Trophoblast cell (in vitro differentiated cells and primary cell): ENCODE measurements around the gene HCRTR1.

Experiments used
- DNase-seq, 2 donors: peaks; one replicate each; pipeline ENCODE4 v3.0.0-alpha.2; 2016
- H2AFZ ChIP-seq: 2 replicates; pipeline ENCODE4 v1.6.1; 2013; ENCODE audit warnings: low read length, moderate library complexity, mild to moderate bottlenecking; ENCODE audit not compliant: insufficient read depth, poor library complexity
- H2AK5ac ChIP-seq: 2 replicates; pipeline ENCODE4 v1.6.1; 2013; ENCODE audit warnings: mild to moderate bottlenecking, low read length
- H2BK120ac ChIP-seq: 2 replicates; pipeline ENCODE4 v1.6.1; 2013; ENCODE audit warnings: low read length, mild to moderate bottlenecking, moderate library complexity; ENCODE audit not compliant: insufficient read depth, poor library complexity
- H2BK12ac ChIP-seq: 2 replicates; pipeline ENCODE4 v1.6.1; 2013; ENCODE audit warnings: mild to moderate bottlenecking, low read length, moderate library complexity
- H2BK5ac ChIP-seq: 2 replicates; pipeline ENCODE4 v1.6.1; 2013; ENCODE audit warnings: low read length, low read depth, moderate library complexity, mild to moderate bottlenecking; ENCODE audit not compliant: poor library complexity
- H3K14ac ChIP-seq: 2 replicates; pipeline ENCODE4 v1.6.1; 2013; ENCODE audit warnings: mild to moderate bottlenecking, low read length
- H3K18ac ChIP-seq: 2 replicates; pipeline ENCODE4 v1.6.1; 2013; ENCODE audit warnings: mild to moderate bottlenecking, low read length
- H3K23ac ChIP-seq: 2 replicates; pipeline ENCODE4 v1.6.1; 2013; ENCODE audit warnings: low read length
- H3K27ac ChIP-seq: 2 replicates; pipeline ENCODE4 v1.5.1; 2013; ENCODE audit warnings: low read depth, mild to moderate bottlenecking, inconsistent platforms, low read length, moderate library complexity
- H3K27me3 ChIP-seq: 2 replicates; pipeline ENCODE4 v1.6.1; 2013; ENCODE audit warnings: inconsistent platforms, mild to moderate bottlenecking, low read length, moderate library complexity; ENCODE audit not compliant: insufficient read depth
- H3K36me3 ChIP-seq, 2 experiments: 1 replicate in 1 of 2; 2 replicates in 1 of 2; pipeline ENCODE4 v1.6.1; 2013; ENCODE audit warnings: low read length in 2 of 2, mild to moderate bottlenecking in 2 of 2, moderate library complexity in 1 of 2; ENCODE audit not compliant: insufficient read depth in 2 of 2, control insufficient read depth in 1 of 2
- H3K4ac ChIP-seq: 2 replicates; pipeline ENCODE4 v1.6.1; 2013; ENCODE audit warnings: low read depth, mild to moderate bottlenecking, low read length, moderate library complexity
- H3K4me1 ChIP-seq, 2 experiments: 1 replicate in 1 of 2; 2 replicates in 1 of 2; pipeline ENCODE4 v1.6.1; 2013; ENCODE audit warnings: low read length in 2 of 2, mild to moderate bottlenecking in 2 of 2, moderate library complexity in 1 of 2; ENCODE audit not compliant: insufficient read depth in 2 of 2, control insufficient read depth in 1 of 2
- H3K4me2 ChIP-seq: 2 replicates; pipeline ENCODE4 v1.6.1; 2013; ENCODE audit warnings: inconsistent platforms, mild to moderate bottlenecking, low read length, moderate library complexity
- H3K4me3 ChIP-seq: 2 replicates; pipeline ENCODE4 v1.5.1; 2013; ENCODE audit warnings: mild to moderate bottlenecking, low read depth, low read length, inconsistent platforms
- H3K79me1 ChIP-seq: one replicate; pipeline ENCODE4 v1.6.1; 2013; ENCODE audit warnings: low read length
- H3K79me2 ChIP-seq: 2 replicates; pipeline ENCODE4 v1.6.1; 2013; ENCODE audit warnings: low read length, mild to moderate bottlenecking; ENCODE audit not compliant: control insufficient read depth, insufficient read depth, poor library complexity
- H3K9ac ChIP-seq: 2 replicates; pipeline ENCODE4 v1.6.1; 2013; ENCODE audit warnings: mild to moderate bottlenecking, low read length
- H3K9me3 ChIP-seq: 2 replicates; pipeline ENCODE4 v1.6.1; 2013; ENCODE audit warnings: low read depth, mild to moderate bottlenecking, control low read depth, inconsistent platforms, low read length; ENCODE audit not compliant: insufficient read depth
- H4K12ac ChIP-seq: 2 replicates; pipeline ENCODE4 v1.6.1; 2013; ENCODE audit warnings: low read depth, mild to moderate bottlenecking, low read length, moderate library complexity
- H4K8ac ChIP-seq: 2 replicates; pipeline ENCODE4 v1.6.1; 2013; ENCODE audit warnings: low read depth, mild to moderate bottlenecking, low read length, moderate library complexity
- H4K91ac ChIP-seq: one replicate; pipeline ENCODE4 v1.6.1; 2013; ENCODE audit warnings: low read depth, mild to moderate bottlenecking, low read length, moderate library complexity
- WGBS: extraction: QIAGEN DNeasy Blood & Tissue Kit; methylation state at CpG from one replicate; pipeline ENCODE4 v1.1.7; 2013; ENCODE audit warnings: missing lambda C conversion rate; ENCODE audit not compliant: insufficient read length, insufficient coverage; ENCODE audit errors: extremely low coverage; 5-methylcytosine and 5-hydroxymethylcytosine counted together

The HCRTR1 gene

DNA sequence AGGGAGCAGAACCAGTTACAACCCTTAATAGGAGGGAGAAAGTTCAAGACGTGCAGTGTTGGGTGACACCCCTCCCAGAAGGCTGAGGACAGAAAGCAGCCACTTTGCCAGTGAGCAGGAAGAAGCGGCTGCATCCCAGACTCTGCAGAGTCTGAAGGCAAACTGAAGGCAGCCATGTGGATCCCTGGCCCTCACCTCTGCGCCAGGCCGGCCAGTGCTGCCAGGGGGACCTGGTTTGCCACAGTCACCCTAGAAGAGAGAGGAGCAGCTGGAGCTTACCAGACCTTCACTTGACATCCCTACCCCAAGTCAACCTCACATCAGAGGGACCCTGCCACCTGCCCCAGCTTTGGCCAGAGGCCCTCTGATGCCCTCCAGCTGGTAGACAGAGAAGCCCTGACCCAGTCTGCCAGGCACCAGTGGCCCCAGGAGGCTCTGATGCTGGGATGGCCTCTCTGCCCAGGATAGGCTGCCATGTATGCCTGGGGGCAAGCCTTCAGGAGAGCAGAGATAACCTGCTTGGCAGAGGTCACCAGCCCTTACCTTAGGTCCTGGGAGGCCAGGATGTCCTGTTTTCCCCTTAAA is 43.5 kb downstream of the HCRTR1 start:
- Histone ChIP-seq H3K9me3 (no peaks in the 10 kb centered on the region), H3K27me3 (no peaks in the 10 kb centered on the region), H2BK12ac (peak overlapping the region; percentile 50), H4K8ac (no peak overlapping the region), H3K4me2 (no peak overlapping the region), H2BK120ac (peak overlapping the region; percentile 26), H2AFZ (no peak overlapping the region), H2BK5ac (no peak overlapping the region), H3K14ac (peak overlapping the region; percentile 21), H2AK5ac (peak overlapping the region; percentile 29), H3K23ac (no peak overlapping the region), H4K12ac (no peak overlapping the region), H4K91ac (peak overlapping the region; percentile 56), H3K4ac (no peak overlapping the region), H3K4me1 (peaks cover 21 to 28% of the 10 kb centered on the region in 2 experiments), H3K9ac (no peak overlapping the region), H3K27ac (no peak overlapping the region), H3K79me1 (peaks cover 15% of the 10 kb centered on the region), H3K79me2 (no peaks in the 10 kb centered on the region), H3K36me3 (peaks cover 56 to 67% of the 10 kb centered on the region in 2 experiments), H3K4me3 (no peak overlapping the region), H3K18ac (no peak overlapping the region)
- no peak for DNase-seq
- no CpG with 5 or more reads among the region's 4 CpGs for WGBS

DNA sequence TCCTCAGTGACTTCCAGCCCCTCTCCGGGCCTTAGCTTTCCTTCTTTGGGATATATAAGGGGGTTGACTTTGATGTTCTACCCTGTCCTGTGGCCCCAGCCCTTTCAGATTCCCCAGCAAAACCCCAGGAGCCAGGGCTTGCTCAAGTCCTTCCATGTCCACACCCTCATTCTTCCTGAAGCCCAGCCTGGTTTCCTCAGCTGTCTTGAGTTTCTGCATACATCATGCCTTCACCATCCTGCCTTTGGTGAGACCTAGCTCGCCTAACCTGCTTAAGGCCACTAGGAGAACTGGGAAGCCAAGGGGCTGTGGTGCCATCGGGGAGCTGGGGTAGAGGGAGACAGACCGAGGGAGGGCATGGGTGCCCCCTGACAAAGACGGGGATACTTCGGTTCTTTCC is 44.4 kb downstream of the HCRTR1 start:
- Histone ChIP-seq H3K9ac (no peak overlapping the region), H3K27me3 (no peaks in the 10 kb centered on the region), H3K4me3 (no peak overlapping the region), H4K12ac (no peak overlapping the region), H3K9me3 (no peaks in the 10 kb centered on the region), H2AK5ac (peak overlapping the region; percentile 42), H3K18ac (no peak overlapping the region), H3K4ac (no peak overlapping the region), H2BK120ac (no peak overlapping the region), H3K79me1 (peaks cover 11% of the 10 kb centered on the region), H3K36me3 (peaks cover 65 to 72% of the 10 kb centered on the region in 2 experiments), H3K79me2 (no peaks in the 10 kb centered on the region), H4K91ac (peak overlapping the region; percentile 64), H3K4me1 (peaks cover 15 to 22% of the 10 kb centered on the region in 2 experiments), H2AFZ (no peak overlapping the region), H3K27ac (no peak overlapping the region), H2BK12ac (peak overlapping the region; percentile 56), H3K14ac (peak overlapping the region; percentile 41), H2BK5ac (no peak overlapping the region), H3K4me2 (no peak overlapping the region), H3K23ac (no peak overlapping the region), H4K8ac (no peak overlapping the region)
- no peak for DNase-seq
- WGBS, result no CpG with 5 or more reads among the region's 6 CpGs

DNA sequence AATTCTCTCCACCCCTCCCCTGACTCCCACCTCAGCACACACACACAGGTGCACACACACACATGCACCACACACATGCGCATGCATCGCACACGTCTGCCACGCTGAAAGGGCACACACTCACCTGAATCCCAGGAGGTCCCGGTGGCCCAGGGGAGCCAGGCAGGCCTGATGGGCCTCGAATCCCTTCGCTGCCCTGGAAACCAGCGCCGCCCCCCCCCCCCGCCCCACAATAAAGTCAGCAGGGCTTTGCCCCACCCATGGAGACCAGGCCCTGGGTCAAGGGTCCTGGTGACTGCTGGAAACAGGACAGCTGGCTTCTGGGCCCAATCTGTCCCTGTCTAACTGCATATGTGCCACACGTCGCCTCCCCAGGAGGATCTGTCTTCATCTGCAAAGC is 45.0 kb downstream of the HCRTR1 start:
- no peak overlapping the region for H3K9ac ChIP-seq
- H4K8ac ChIP-seq, result no peak overlapping the region
- WGBS, result no CpG with 5 or more reads among the region's 12 CpGs

GRCh38 chr1:31663622-31664452 is 46.3 kb downstream of the HCRTR1 start:
- H4K8ac ChIP-seq, result peak overlapping the region; percentile 54
- WGBS, result no CpG with 5 or more reads among the region's 9 CpGs
- no peak overlapping the region for H3K4me2 ChIP-seq

More for the DNA sequence above, 45.0 kb downstream of the HCRTR1 start:
- H3K4ac ChIP-seq, result no peak overlapping the region
- no peaks in the 10 kb centered on the region for H3K27me3 ChIP-seq
- peak overlapping the region; percentile 64 for H4K91ac ChIP-seq
- no peaks in the 10 kb centered on the region for H3K79me2 ChIP-seq
- H3K18ac ChIP-seq, result no peak overlapping the region
- no peak for DNase-seq
- no peak overlapping the region for H3K4me3 ChIP-seq
- no peak overlapping the region for H4K12ac ChIP-seq
- H3K23ac ChIP-seq, result no peak overlapping the region
- H2BK5ac ChIP-seq, result no peak overlapping the region
- H3K9me3 ChIP-seq, result no peaks in the 10 kb centered on the region
- H2BK12ac ChIP-seq, result no peak overlapping the region
- H3K4me1 ChIP-seq, result peaks cover 13 to 17% of the 10 kb centered on the region in 2 experiments
- no peak overlapping the region for H2BK120ac ChIP-seq
- peaks cover 9% of the 10 kb centered on the region for H3K79me1 ChIP-seq
- H2AFZ ChIP-seq, result no peak overlapping the region
- H2AK5ac ChIP-seq, result no peak overlapping the region
- H3K4me2 ChIP-seq, result no peak overlapping the region
- peaks cover 65 to 77% of the 10 kb centered on the region in 2 experiments for H3K36me3 ChIP-seq
- H3K27ac ChIP-seq, result no peak overlapping the region
- H3K14ac ChIP-seq, result no peak overlapping the region

More at GRCh38 chr1:31663622-31664452, 46.3 kb downstream of the HCRTR1 start:
- H2AK5ac ChIP-seq, result no peak overlapping the region
- peaks cover 5% of the 10 kb centered on the region for H3K79me1 ChIP-seq
- H4K91ac ChIP-seq, result no peak overlapping the region
- H3K4me3 ChIP-seq, result no peak overlapping the region
- no peaks in the 10 kb centered on the region for H3K9me3 ChIP-seq
- H2BK12ac ChIP-seq, result peak overlapping the region; percentile 67
- no peak overlapping the region for H3K27ac ChIP-seq
- no peak overlapping the region for H2AFZ ChIP-seq
- DNase-seq, result peak; percentile 38 to 79
- H3K27me3 ChIP-seq, result no peaks in the 10 kb centered on the region
- H3K36me3 ChIP-seq, result peaks cover 61 to 66% of the 10 kb centered on the region in 2 experiments
- no peak overlapping the region for H3K4ac ChIP-seq
- no peak overlapping the region for H4K12ac ChIP-seq
- H3K79me2 ChIP-seq, result no peaks in the 10 kb centered on the region
- no peak overlapping the region for H3K23ac ChIP-seq
- H3K18ac ChIP-seq, result no peak overlapping the region
- no peak overlapping the region for H2BK5ac ChIP-seq
- no peak overlapping the region for H2BK120ac ChIP-seq
- no peak overlapping the region for H3K9ac ChIP-seq
- no peak overlapping the region for H3K14ac ChIP-seq
- peaks cover 8 to 11% of the 10 kb centered on the region in 2 experiments for H3K4me1 ChIP-seq
